Hepatocyte (in vitro differentiated cells): ENCODE results near the gene TTC33.

Source experiments
- CTCF ChIP-seq: fragments of 200-600 bp; sonication (generic); IDR thresholded peaks from 2 replicates; pipeline ENCODE4 v1.5.1; 2016; ENCODE audit warnings: antibody characterized with exemption, mild to moderate bottlenecking; ENCODE audit not compliant: poor library complexity
- EZH2 ChIP-seq: fragments of 200-600 bp; sonication (generic); IDR thresholded peaks from 2 replicates; pipeline ENCODE4 v1.6.1; 2016; ENCODE audit warnings: antibody characterized with exemption, mild to moderate bottlenecking, borderline replicate concordance

- TF ChIP-seq CTCF: no peak
- TF ChIP-seq EZH2: no peak
These were observed 66.3 kb downstream of the TTC33 start for GRCh38 chr5:40689438-40689837.
